GM12878 (cell line): Measurements from ENCODE around the gene ALDH18A1. TPM values are rescaled to one million over a fixed set of nuclear protein-coding genes. Genes with fewer than 3 reads are reported as not detected.

ENCODE experiments used
- ATAC-seq: fragments of 200-7000 bp; cut with Tn5 transposase; 3 replicates; pipeline ENCODE4 v1.9.1; 2020; ENCODE audit warnings: mild to moderate bottlenecking, moderate library complexity
- BruUV-seq: library from RNA; stranded (reverse); fragments of 400-500 nt; replicated peaks from 2 replicates; lab custom pipeline; 2021; lab: Mats Ljungman, UMichigan
- CTCF ChIA-PET: fragments of 300-600 bp; sonication (Branson Sonifier 250); formaldehyde crosslinking; extraction: SDS; loops from one replicate; lab custom pipeline; 2021; ENCODE audit warnings: inconsistent platforms; lab: Yijun Ruan, JAX
- POLR2A ChIA-PET: fragments of 350-600 bp; formaldehyde crosslinking; extraction: SDS; loops from one replicate; lab custom pipeline; 2021; ENCODE audit warnings: inconsistent platforms; lab: Charles Lee
- RAD21 ChIA-PET: fragments of 300-600 bp; sonication (Branson Sonifier 250); formaldehyde crosslinking; loops from one replicate; lab custom pipeline; 2023; ENCODE audit warnings: antibody characterized with exemption; ENCODE audit not compliant: unreplicated experiment; lab: Charles Lee
- SMC1A ChIA-PET: fragments of 300-600 bp; sonication (Branson Sonifier 250); formaldehyde crosslinking; loops from one replicate; lab custom pipeline; 2023; ENCODE audit not compliant: unreplicated experiment, uncharacterized antibody; lab: Charles Lee
- DNase-seq: peaks from one replicate; pipeline ENCODE4 v3.0.0-alpha.2; 2011; ENCODE audit warnings: low read depth, low spot score
- FAIRE-seq: peaks from 3 replicates; lab custom pipeline; 2011; peaks lifted over from hg19 to GRCh38; lab: Jason Lieb, UNC
- H2AFZ ChIP-seq: 2 replicates; pipeline ENCODE4 v1.6.0; 2011; ENCODE audit warnings: low read depth, low read length, control low read depth; ENCODE audit not compliant: control insufficient read depth
- H3K27ac ChIP-seq: 2 replicates; pipeline ENCODE4 v1.5.1; 2011; ENCODE audit warnings: control low read depth; ENCODE audit not compliant: control insufficient read depth, insufficient read depth
- H3K27me3 ChIP-seq, 2 experiments: replicated peaks in 1 of 2; 2 replicates each; pipeline versions ENCODE4 v1.6.0 to v1.6.1; 2011; ENCODE audit warnings: low read length in 1 of 2; ENCODE audit not compliant: control insufficient read depth in 2 of 2, insufficient read depth in 2 of 2
- H3K36me3 ChIP-seq, 2 experiments: 2 replicates each; pipeline ENCODE4 v1.5.1; 2011; ENCODE audit warnings: low read length in 1 of 2; ENCODE audit not compliant: control insufficient read depth in 2 of 2, insufficient read depth in 2 of 2
- H3K4me1 ChIP-seq: 2 replicates; pipeline ENCODE4 v1.6.1; 2011; ENCODE audit warnings: mild to moderate bottlenecking, low read length, moderate library complexity, mixed read lengths; ENCODE audit not compliant: control insufficient read depth, insufficient read depth
- H3K4me2 ChIP-seq: 2 replicates; pipeline ENCODE4 v1.6.0; 2011; ENCODE audit warnings: control low read depth; ENCODE audit not compliant: control insufficient read depth, insufficient read depth
- H3K4me3 ChIP-seq: fragments of 200-600 bp; sonication (generic); 2 replicates; pipeline ENCODE4 v1.5.1; 2016
- H3K79me2 ChIP-seq: 2 replicates; pipeline ENCODE4 v1.6.0; 2011; ENCODE audit warnings: low read length; ENCODE audit not compliant: control insufficient read depth, insufficient read depth
- H3K9ac ChIP-seq: 2 replicates; pipeline ENCODE4 v1.8.0; 2011; ENCODE audit warnings: low read length, control low read depth, mixed read lengths; ENCODE audit not compliant: control insufficient read depth, insufficient read depth
- H3K9me3 ChIP-seq: replicated peaks from 3 replicates; pipeline ENCODE4 v1.5.1; 2011; ENCODE audit warnings: mild to moderate bottlenecking, low read length; ENCODE audit not compliant: control insufficient read depth, insufficient read depth
- H4K20me1 ChIP-seq: 2 replicates; pipeline ENCODE4 v1.6.0; 2011; ENCODE audit not compliant: control insufficient read depth, insufficient read depth
- BRCA1 ChIP-seq: IDR thresholded peaks from 2 replicates; pipeline ENCODE4 v1.6.1; 2011; ENCODE audit warnings: low read depth, low read length, improper control_type of control experiment
- CBX3 ChIP-seq: fragments of 200-600 bp; sonication (generic); IDR thresholded peaks from 2 replicates; pipeline ENCODE4 v1.6.1; 2016; ENCODE audit warnings: low read depth, borderline replicate concordance
- CREM ChIP-seq: IDR thresholded peaks from 2 replicates; pipeline ENCODE4 v1.6.1; 2014; ENCODE audit warnings: antibody characterized with exemption, low read depth
- ELK1 ChIP-seq: IDR thresholded peaks from 2 replicates; pipeline ENCODE4 v1.6.1; 2012; ENCODE audit warnings: low read depth, low read length, improper control_type of control experiment
- HDAC2 ChIP-seq: fragments of 200-600 bp; sonication (generic); IDR thresholded peaks from 2 replicates; pipeline ENCODE4 v1.6.1; 2017
- IRF4 ChIP-seq: IDR thresholded peaks from 2 replicates; pipeline ENCODE4 v1.6.1; 2011; ENCODE audit warnings: low read depth, low read length
- JUND ChIP-seq: IDR thresholded peaks from 2 replicates; pipeline ENCODE4 v1.6.1; 2012; ENCODE audit warnings: low read depth, mild to moderate bottlenecking, low read length, improper control_type of control experiment, moderate library complexity
- LARP7 ChIP-seq: fragments of 450-650 bp; IDR thresholded peaks from 2 replicates; pipeline ENCODE4 v1.6.1; 2017; ENCODE audit warnings: mild to moderate bottlenecking
- MEF2A ChIP-seq: IDR thresholded peaks from 2 replicates; pipeline ENCODE4 v1.6.1; 2011; ENCODE audit warnings: low read depth, mild to moderate bottlenecking, low read length, moderate library complexity; ENCODE audit not compliant: insufficient read depth
- MXI1 ChIP-seq: fragments of 150-350 bp; IDR thresholded peaks from 2 replicates; pipeline ENCODE4 v1.6.1; 2011; ENCODE audit warnings: low read depth, mild to moderate bottlenecking, inconsistent platforms, low read length, improper control_type of control experiment
- NRF1 ChIP-seq: conservative IDR thresholded peaks from 2 replicates; pipeline ENCODE4 v1.6.1; 2011; ENCODE audit warnings: mild to moderate bottlenecking, low read depth, low read length, improper control_type of control experiment
- RB1 ChIP-seq: fragments of 450-650 bp; formaldehyde crosslinking; IDR thresholded peaks from 2 replicates; pipeline ENCODE4 v1.6.1; 2017; ENCODE audit warnings: mild to moderate bottlenecking, borderline replicate concordance
- SMAD5 ChIP-seq: IDR thresholded peaks from 2 replicates; pipeline ENCODE4 v1.6.1; 2016; ENCODE audit warnings: antibody characterized with exemption, low read depth
- SREBF1 ChIP-seq: IDR thresholded peaks from 2 replicates; pipeline ENCODE4 v1.6.1; 2012; ENCODE audit warnings: mild to moderate bottlenecking, low read length
- SUPT20H ChIP-seq: IDR thresholded peaks from 2 replicates; pipeline ENCODE4 v1.6.1; 2011; ENCODE audit warnings: low read depth, mild to moderate bottlenecking, low read length, moderate library complexity, borderline replicate concordance; ENCODE audit not compliant: control insufficient read depth
- TBL1XR1 ChIP-seq: IDR thresholded peaks from 2 replicates; pipeline ENCODE4 v1.6.1; 2012; ENCODE audit warnings: low read depth, low read length, improper control_type of control experiment
- TCF3 ChIP-seq: IDR thresholded peaks from 2 replicates; pipeline ENCODE4 v1.6.1; 2012; ENCODE audit warnings: low read depth, mild to moderate bottlenecking, low read length, borderline replicate concordance; ENCODE audit not compliant: insufficient read depth
- ZNF687 ChIP-seq: fragments of 450-650 bp; IDR thresholded peaks from 2 replicates; pipeline ENCODE4 v1.6.1; 2017; ENCODE audit warnings: mild to moderate bottlenecking, moderate library complexity
- WGBS: methylation state at CpG from one replicate; pipeline ENCODE4 v1.1.6; 2016; ENCODE audit warnings: low lambda C conversion rate; ENCODE audit not compliant: insufficient replicate concordance, insufficient coverage; ENCODE audit errors: missing lambda C conversion rate; 5-methylcytosine and 5-hydroxymethylcytosine counted together
- in situ Hi-C: fragments of 300-500 bp; cut with MboI; formaldehyde crosslinking; loops from 9 replicates; pipeline ENCODE4 v1.14.3; 2018; ENCODE audit warnings: mixed read lengths
- intact Hi-C: fragments of 100-400 bp; cut with micrococcal nuclease; formaldehyde crosslinking; loops from one replicate; pipeline ENCODE4 v1.14.2; 2022; ENCODE audit not compliant: unreplicated experiment
- polyA plus RNA-seq, 11 experiments: library from polyadenylated mRNA; depleted of rRNA in 4 of 11; unstranded in 6 of 11; stranded (reverse) in 5 of 11; fragments of >200 nt; fragmentation: Nextera tagmentation in 4 of 11; fragmentation: Illumina TruSeq in 1 of 11; extraction: Ambion mirVana in 4 of 11; extraction: Trizol in 1 of 11; gene quantifications; 1 replicate in 1 of 11; 2 replicates in 10 of 11; pipeline versions ENCODE4 v1.2.1 to v1.2.3, GENCODE V29; 2011 to 2016; ENCODE audit warnings: inconsistent platforms in 2 of 11, missing spikeins in 2 of 11, low read depth in 1 of 11
- total RNA-seq, 4 experiments: library from RNA; depleted of rRNA in 3 of 4; stranded (reverse); fragments of >200 nt in 3 of 4; fragmentation: Illumina TruSeq in 1 of 4; extraction: Trizol in 1 of 4; gene quantifications; 2 replicates each; pipeline versions ENCODE4 v1.2.1 to v1.2.3, GENCODE V29; 2013 to 2021

ALDH18A1 gene
- total and polyA plus RNA-seq, 10 of the 15 experiments (the other 5 are each of a cell fraction or from before 2014, with no cell fraction given): 24.3 to 118 (median 99.3) TPM

GRCh38 chr10:95664543-95664942 lies 8.0 kb upstream of the ALDH18A1 start:
- intact Hi-C loops: no loop called here
- POLR2A ChIA-PET: interaction anchor here (1.0 kb wide), 1 partner anchor 12 kb away, joined by 3 read pairs; no protein-coding TSS in a partner anchor
- no peak for FAIRE-seq

GRCh38 chr10:95663496-95663895 lies 7.0 kb upstream of the ALDH18A1 start:
- ATAC-seq (no peak), DNase-seq (no peak), FAIRE-seq (no peak)
- WGBS: 6% methylated on average over 1 of the region's 1 CpG
- no peaks in the 10 kb centered on the region for H3K4me1 ChIP-seq
- RAD21 ChIA-PET: no interaction called here
- H3K4me3 ChIP-seq: no peak overlapping the region
- H3K4me2 ChIP-seq: no peak overlapping the region
- no peaks in the 10 kb centered on the region for H4K20me1 ChIP-seq
- no peaks in the 10 kb centered on the region for H3K79me2 ChIP-seq
- BruUV-seq: no TSS peak
- CTCF ChIA-PET: interaction anchor here (1.4 kb wide), 1 partner anchor 30 kb away, joined by 3 read pairs; the partner anchor contains the start of gene TCTN3
- H3K27me3 ChIP-seq: no peaks in the 10 kb centered on the region
- SMC1A ChIA-PET: interaction anchor here (1.1 kb wide), 1 partner anchor 13 kb away, joined by 3 read pairs; no protein-coding TSS in a partner anchor
- H3K36me3 ChIP-seq: peaks cover 0 to 1% of the 10 kb centered on the region in 2 experiments; a peak in 3 of 4 replicates
- no peaks in the 10 kb centered on the region for H3K9me3 ChIP-seq
- intact Hi-C loops (no loop called here), in situ Hi-C loops (no loop called here)
- H2AFZ ChIP-seq: no peak overlapping the region
- POLR2A ChIA-PET: no interaction called here
- no peak overlapping the region for H3K27ac ChIP-seq
- no peak overlapping the region for H3K9ac ChIP-seq
- TF ChIP-seq ELK1 (no peak), ZNF687 (no peak), CREM (no peak), MEF2A (no peak), NRF1 (no peak), SUPT20H (no peak), IRF4 (no peak)

More at GRCh38 chr10:95664543-95664942, 8.0 kb upstream of the ALDH18A1 start:
- ChIA-PET RAD21 (no interaction called here), SMC1A (interaction anchor here (0.6 to 0.9 kb wide), 2 partner anchors 10 to 264 kb away, joined by 3 read pairs; no protein-coding TSS in a partner anchor), CTCF (interaction anchor here (0.8 kb wide), 1 partner anchor 9 kb away, joined by 3 read pairs; no protein-coding TSS in a partner anchor)
- H3K27ac ChIP-seq: no peak overlapping the region
- no peak overlapping the region for H3K9ac ChIP-seq
- in situ Hi-C loops: no loop called here
- no peaks in the 10 kb centered on the region for H3K4me1 ChIP-seq
- BruUV-seq: no TSS peak
- ATAC-seq: no peak
- no peaks in the 10 kb centered on the region for H3K27me3 ChIP-seq
- no peaks in the 10 kb centered on the region for H3K79me2 ChIP-seq
- DNase-seq: no peak
- TF ChIP-seq SMAD5 (no peak), TCF3 (no peak), CBX3 (no peak), HDAC2 (no peak), JUND (no peak), MXI1 (no peak), SREBF1 (no peak), LARP7 (no peak), TBL1XR1 (no peak), BRCA1 (no peak), RB1 (no peak)
- TF ChIP-seq, all 136 proteins: peak for 0
- Histone ChIP-seq H2AFZ (no peak overlapping the region), H3K4me2 (no peak overlapping the region), H4K20me1 (no peaks in the 10 kb centered on the region), H3K36me3 (peaks cover 0 to 1% of the 10 kb centered on the region in 2 experiments; a peak in 3 of 4 replicates), H3K9me3 (no peaks in the 10 kb centered on the region), H3K4me3 (no peak overlapping the region)
